Loucy (cell line): ENCODE data around the gene RPA1.

Experiments used
- H2AFZ ChIP-seq: fragments of 200-600 bp; sonication (generic); 2 replicates; pipeline ENCODE4 v1.6.0; 2016; ENCODE audit warnings: antibody characterized with exemption, mild to moderate bottlenecking, low read length, moderate library complexity
- H3F3A ChIP-seq: fragments of 200-600 bp; 2 replicates; pipeline ENCODE4 v1.6.0; 2016; ENCODE audit warnings: antibody characterized with exemption, low read depth, mild to moderate bottlenecking
- H3K27me3 ChIP-seq: fragments of 200-600 bp; sonication (generic); 2 replicates; pipeline ENCODE4 v1.6.1; 2014; ENCODE audit warnings: low read length, mild to moderate bottlenecking; ENCODE audit not compliant: insufficient read depth, poor library complexity, severe bottlenecking
- H3K36me3 ChIP-seq: fragments of 200-600 bp; sonication (generic); 2 replicates; pipeline ENCODE4 v1.6.1; 2016; ENCODE audit warnings: low read length; ENCODE audit not compliant: insufficient read depth
- H3K4me1 ChIP-seq: fragments of 200-600 bp; sonication (generic); 2 replicates; pipeline ENCODE4 v1.5.1; 2014; ENCODE audit warnings: low read length, mild to moderate bottlenecking; ENCODE audit not compliant: insufficient read depth, poor library complexity, severe bottlenecking
- H3K4me2 ChIP-seq: fragments of 200-600 bp; sonication (generic); 2 replicates; pipeline ENCODE4 v1.6.0; 2014; ENCODE audit warnings: antibody characterized with exemption, low read length, low read depth, mild to moderate bottlenecking; ENCODE audit not compliant: poor library complexity, severe bottlenecking
- H3K4me3 ChIP-seq: fragments of 200-600 bp; sonication (generic); 2 replicates; pipeline ENCODE4 v1.5.1; 2014; ENCODE audit warnings: low read length, mild to moderate bottlenecking, mixed read lengths; ENCODE audit not compliant: poor library complexity, severe bottlenecking
- H3K79me2 ChIP-seq: fragments of 200-600 bp; sonication (generic); 2 replicates; pipeline ENCODE4 v1.6.1; 2014; ENCODE audit warnings: low read length; ENCODE audit not compliant: insufficient read depth
- H3K9ac ChIP-seq: fragments of 200-600 bp; sonication (generic); 2 replicates; pipeline ENCODE4 v1.6.0; 2014; ENCODE audit warnings: mild to moderate bottlenecking, low read depth, low read length, moderate library complexity; ENCODE audit not compliant: poor library complexity, severe bottlenecking
- H3K9me2 ChIP-seq: fragments of 200-600 bp; sonication (generic); replicated peaks from 2 replicates; pipeline ENCODE4 v1.6.1; 2016; ENCODE audit warnings: low read depth, low read length, mixed read lengths
- H3K9me3 ChIP-seq: fragments of 200-600 bp; sonication (generic); 2 replicates; pipeline ENCODE4 v1.6.1; 2014; ENCODE audit warnings: mild to moderate bottlenecking, antibody characterized with exemption, low read length, low read depth; ENCODE audit not compliant: insufficient read depth
- H4K20me1 ChIP-seq: fragments of 200-600 bp; sonication (generic); 2 replicates; pipeline ENCODE4 v1.6.0; 2014; ENCODE audit warnings: antibody characterized with exemption, low read length, mild to moderate bottlenecking; ENCODE audit not compliant: insufficient read depth, poor library complexity, severe bottlenecking
- EZH2phosphoT487 ChIP-seq: fragments of 200-600 bp; IDR thresholded peaks from 2 replicates; pipeline ENCODE4 v1.6.1; 2018; ENCODE audit warnings: antibody characterized with exemption, mild to moderate bottlenecking, moderate library complexity, borderline replicate concordance
- TF ChIP-seq, protein P1 (sequence below): fragments of 200-600 bp; sonication (generic); conservative IDR thresholded peaks from 2 replicates; pipeline ENCODE4 v1.5.1; 2014; ENCODE audit warnings: mild to moderate bottlenecking, antibody characterized with exemption, low read length

Gene RPA1

DNA sequence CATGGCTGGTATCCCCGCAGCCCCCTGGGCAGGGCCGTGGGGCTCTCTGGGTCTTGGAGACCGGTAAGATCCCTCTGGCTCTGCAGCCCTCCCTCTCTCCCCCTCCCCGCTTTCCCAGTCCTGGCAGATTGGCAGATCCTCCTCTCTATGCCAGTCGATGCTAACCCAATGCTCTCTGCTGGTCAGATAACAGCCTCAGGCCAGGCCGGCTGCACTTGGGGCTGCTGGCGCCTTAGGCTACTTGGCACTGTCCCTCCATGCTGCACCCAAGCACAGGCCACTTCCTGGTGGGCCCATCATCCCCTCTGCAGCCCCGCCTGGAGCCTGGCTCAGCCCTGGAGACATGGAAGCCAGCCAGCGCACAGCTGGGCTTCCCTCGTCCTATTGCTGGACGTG, 113.6 kb downstream of the RPA1 start:
- no peak overlapping the region for H3K4me3 ChIP-seq
- H3F3A ChIP-seq, result no peaks in the 10 kb centered on the region
- H3K27me3 ChIP-seq, result no peaks in the 10 kb centered on the region
- no peaks in the 10 kb centered on the region for H4K20me1 ChIP-seq
- H3K4me1 ChIP-seq, result no peaks in the 10 kb centered on the region
- H2AFZ ChIP-seq, result no peak overlapping the region
- H3K9me2 ChIP-seq, result no peaks in the 10 kb centered on the region
- no peak for TF ChIP-seq EZH2phosphoT487
- TF ChIP-seq, protein P1, sequence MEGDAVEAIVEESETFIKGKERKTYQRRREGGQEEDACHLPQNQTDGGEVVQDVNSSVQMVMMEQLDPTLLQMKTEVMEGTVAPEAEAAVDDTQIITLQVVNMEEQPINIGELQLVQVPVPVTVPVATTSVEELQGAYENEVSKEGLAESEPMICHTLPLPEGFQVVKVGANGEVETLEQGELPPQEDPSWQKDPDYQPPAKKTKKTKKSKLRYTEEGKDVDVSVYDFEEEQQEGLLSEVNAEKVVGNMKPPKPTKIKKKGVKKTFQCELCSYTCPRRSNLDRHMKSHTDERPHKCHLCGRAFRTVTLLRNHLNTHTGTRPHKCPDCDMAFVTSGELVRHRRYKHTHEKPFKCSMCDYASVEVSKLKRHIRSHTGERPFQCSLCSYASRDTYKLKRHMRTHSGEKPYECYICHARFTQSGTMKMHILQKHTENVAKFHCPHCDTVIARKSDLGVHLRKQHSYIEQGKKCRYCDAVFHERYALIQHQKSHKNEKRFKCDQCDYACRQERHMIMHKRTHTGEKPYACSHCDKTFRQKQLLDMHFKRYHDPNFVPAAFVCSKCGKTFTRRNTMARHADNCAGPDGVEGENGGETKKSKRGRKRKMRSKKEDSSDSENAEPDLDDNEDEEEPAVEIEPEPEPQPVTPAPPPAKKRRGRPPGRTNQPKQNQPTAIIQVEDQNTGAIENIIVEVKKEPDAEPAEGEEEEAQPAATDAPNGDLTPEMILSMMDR, result no peak
- no peak overlapping the region for H3K9ac ChIP-seq
- no peaks in the 10 kb centered on the region for H3K9me3 ChIP-seq
- H3K79me2 ChIP-seq, result no peaks in the 10 kb centered on the region
- no peak overlapping the region for H3K4me2 ChIP-seq
- no peaks in the 10 kb centered on the region for H3K36me3 ChIP-seq

GRCh38 chr17:1945621-1946020, 115.8 kb downstream of the RPA1 start:
- TF ChIP-seq EZH2phosphoT487, result no peak
- TF ChIP-seq, protein P1, result no peak
- H3K4me3 ChIP-seq, result no peak overlapping the region
- no peaks in the 10 kb centered on the region for H3K36me3 ChIP-seq
- no peak overlapping the region for H2AFZ ChIP-seq
- no peak overlapping the region for H3K9ac ChIP-seq
- H3K9me3 ChIP-seq, result no peaks in the 10 kb centered on the region
- no peaks in the 10 kb centered on the region for H3K27me3 ChIP-seq
- no peak overlapping the region for H3K4me2 ChIP-seq
- H3K9me2 ChIP-seq, result no peaks in the 10 kb centered on the region
- no peaks in the 10 kb centered on the region for H3F3A ChIP-seq
- H3K4me1 ChIP-seq, result no peaks in the 10 kb centered on the region
- H4K20me1 ChIP-seq, result no peaks in the 10 kb centered on the region
- H3K79me2 ChIP-seq, result no peaks in the 10 kb centered on the region

GRCh38 chr17:1946021-1946932, 116.5 kb downstream of the RPA1 start:
- Histone ChIP-seq H3K36me3 (no peaks in the 10 kb centered on the region), H4K20me1 (no peaks in the 10 kb centered on the region), H3K27me3 (no peaks in the 10 kb centered on the region), H3K4me1 (no peaks in the 10 kb centered on the region), H3K9ac (no peak overlapping the region), H3F3A (no peaks in the 10 kb centered on the region), H3K9me3 (no peaks in the 10 kb centered on the region), H3K4me3 (no peak overlapping the region), H2AFZ (no peak overlapping the region), H3K9me2 (no peaks in the 10 kb centered on the region), H3K4me2 (no peak overlapping the region), H3K79me2 (no peaks in the 10 kb centered on the region)
- TF ChIP-seq EZH2phosphoT487, result no peak
- TF ChIP-seq, protein P1, result no peak
